Measurements from ENCODE around the gene MCL1.
"Not testable (repeated sequence)": the region's sequence is repeated elsewhere in the genome, so short reads cannot be mapped to it uniquely, and the experiment has no call there.

MCL1 gene

GRCh38 chr1:150568594-150568966 lies 10.8 kb downstream of the MCL1 start:
- no peak for DNase-seq (ENCODE audit: low read depth in 2 of 2)

- peak; percentile 77 to 80 for DNase-seq (ENCODE audit: low read depth in 2 of 2)
These were observed 11.5 kb downstream of the MCL1 start for GRCh38 chr1:150567717-150568593.

- no peak for DNase-seq (ENCODE audit: low read depth in 2 of 2)
These were observed 12.1 kb downstream of the MCL1 start for GRCh38 chr1:150567341-150567716.

GRCh38 chr1:150566589-150567340 lies 12.6 kb downstream of the MCL1 start:
- no peak for DNase-seq (ENCODE audit: low read depth in 2 of 2)

GRCh38 chr1:150565240-150565991 lies 14.0 kb downstream of the MCL1 start:
- DNase-seq (ENCODE audit: low read depth in 2 of 2), result not testable (repeated sequence)

- no peak for DNase-seq (ENCODE audit: low read depth in 2 of 2)
These were observed 15.1 kb downstream of the MCL1 start for GRCh38 chr1:150564051-150564991.

- DNase-seq (ENCODE audit: low read depth in 2 of 2), result no peak
These were observed 15.9 kb downstream of the MCL1 start for GRCh38 chr1:150563340-150564038.

GRCh38 chr1:150562446-150563339 lies 16.7 kb downstream of the MCL1 start:
- DNase-seq (ENCODE audit: low read depth in 2 of 2), result no peak

GRCh38 chr1:150561974-150562445 lies 17.4 kb downstream of the MCL1 start:
- peak; percentile 83 to 84 for DNase-seq (ENCODE audit: low read depth in 2 of 2)

GRCh38 chr1:150561254-150561973 lies 18.0 kb downstream of the MCL1 start:
- DNase-seq (ENCODE audit: low read depth in 2 of 2), result peak; percentile 97 to 98

GRCh38 chr1:150560576-150561253 lies 18.7 kb downstream of the MCL1 start:
- no peak for DNase-seq (ENCODE audit: low read depth in 2 of 2)

- DNase-seq (ENCODE audit: low read depth in 2 of 2), result no peak
These were observed 19.4 kb downstream of the MCL1 start for GRCh38 chr1:150560011-150560438.

GRCh38 chr1:150559656-150560010 lies 19.8 kb downstream of the MCL1 start:
- DNase-seq (ENCODE audit: low read depth in 2 of 2), result no peak

GRCh38 chr1:150558761-150559655 lies 20.4 kb downstream of the MCL1 start:
- no peak for DNase-seq (ENCODE audit: low read depth in 2 of 2)

- DNase-seq (ENCODE audit: low read depth in 2 of 2), result no peak
These were observed 21.1 kb downstream of the MCL1 start for GRCh38 chr1:150558303-150558704.

- no peak for DNase-seq (ENCODE audit: low read depth in 2 of 2)
These were observed 21.6 kb downstream of the MCL1 start for GRCh38 chr1:150557813-150558212.

- DNase-seq (ENCODE audit: low read depth in 2 of 2), result no peak
These were observed 22.3 kb downstream of the MCL1 start for GRCh38 chr1:150557065-150557600.
